RKO (cell line): Measurements from ENCODE around the gene PLSCR3.

Experiments
- DNase-seq: peaks from one replicate; pipeline ENCODE4 v3.0.0-alpha.2; 2016; ENCODE audit warnings: low spot score

PLSCR3 gene

GRCh38 chr17:7347630-7348477 is 46.5 kb downstream of the PLSCR3 start:
- no peak for DNase-seq

GRCh38 chr17:7346761-7347614 is 47.3 kb downstream of the PLSCR3 start:
- DNase-seq: no peak

GRCh38 chr17:7343250-7343649 is 51.1 kb downstream of the PLSCR3 start:
- DNase-seq: no peak

- no peak for DNase-seq
Observed at GRCh38 chr17:7341842-7342241, 52.5 kb downstream of the PLSCR3 start.

GRCh38 chr17:7340179-7340578 is 54.1 kb downstream of the PLSCR3 start:
- no peak for DNase-seq
